ENCODE results near the gene LPIN3.

DNA sequence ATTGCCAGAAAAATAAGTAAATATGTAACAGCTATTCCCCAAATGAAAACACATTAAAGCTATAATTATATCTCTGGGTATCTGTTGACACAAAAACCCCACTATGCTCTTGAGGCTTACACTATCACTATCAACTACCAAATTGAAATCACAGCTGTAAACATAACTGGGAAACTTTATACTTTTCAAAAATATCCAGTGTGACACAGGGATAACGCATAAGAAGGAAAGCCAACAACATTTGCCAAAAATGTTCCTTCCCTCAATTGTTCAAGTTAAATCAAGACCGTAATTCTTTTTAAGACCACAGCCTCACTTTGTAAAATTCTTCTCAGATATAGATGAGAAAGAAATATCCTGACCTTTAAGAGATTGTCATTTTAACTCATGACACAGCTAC is 26.2 kb upstream of the LPIN3 start:
- TF ChIP-seq CHD2 (IDR thresholded peaks at IDR 0.05; ENCODE audit: low read length, partially characterized antibody), result no peak
- TF ChIP-seq EP300 (IDR thresholded peaks at IDR 0.05; ENCODE audit: borderline replicate concordance in 1 of 2, low read depth in 1 of 2, low read length in 1 of 2), result no peak
- TF ChIP-seq, protein P1, sequence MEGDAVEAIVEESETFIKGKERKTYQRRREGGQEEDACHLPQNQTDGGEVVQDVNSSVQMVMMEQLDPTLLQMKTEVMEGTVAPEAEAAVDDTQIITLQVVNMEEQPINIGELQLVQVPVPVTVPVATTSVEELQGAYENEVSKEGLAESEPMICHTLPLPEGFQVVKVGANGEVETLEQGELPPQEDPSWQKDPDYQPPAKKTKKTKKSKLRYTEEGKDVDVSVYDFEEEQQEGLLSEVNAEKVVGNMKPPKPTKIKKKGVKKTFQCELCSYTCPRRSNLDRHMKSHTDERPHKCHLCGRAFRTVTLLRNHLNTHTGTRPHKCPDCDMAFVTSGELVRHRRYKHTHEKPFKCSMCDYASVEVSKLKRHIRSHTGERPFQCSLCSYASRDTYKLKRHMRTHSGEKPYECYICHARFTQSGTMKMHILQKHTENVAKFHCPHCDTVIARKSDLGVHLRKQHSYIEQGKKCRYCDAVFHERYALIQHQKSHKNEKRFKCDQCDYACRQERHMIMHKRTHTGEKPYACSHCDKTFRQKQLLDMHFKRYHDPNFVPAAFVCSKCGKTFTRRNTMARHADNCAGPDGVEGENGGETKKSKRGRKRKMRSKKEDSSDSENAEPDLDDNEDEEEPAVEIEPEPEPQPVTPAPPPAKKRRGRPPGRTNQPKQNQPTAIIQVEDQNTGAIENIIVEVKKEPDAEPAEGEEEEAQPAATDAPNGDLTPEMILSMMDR (IDR thresholded peaks at IDR 0.05), result no peak
- no peak for TF ChIP-seq RAD21 (IDR thresholded peaks at IDR 0.05; ENCODE audit: low read length)
- no peak for TF ChIP-seq EZH2phosphoT487 (IDR thresholded peaks at IDR 0.05; ENCODE audit: borderline replicate concordance, low read depth)
- TF ChIP-seq, protein P2, sequence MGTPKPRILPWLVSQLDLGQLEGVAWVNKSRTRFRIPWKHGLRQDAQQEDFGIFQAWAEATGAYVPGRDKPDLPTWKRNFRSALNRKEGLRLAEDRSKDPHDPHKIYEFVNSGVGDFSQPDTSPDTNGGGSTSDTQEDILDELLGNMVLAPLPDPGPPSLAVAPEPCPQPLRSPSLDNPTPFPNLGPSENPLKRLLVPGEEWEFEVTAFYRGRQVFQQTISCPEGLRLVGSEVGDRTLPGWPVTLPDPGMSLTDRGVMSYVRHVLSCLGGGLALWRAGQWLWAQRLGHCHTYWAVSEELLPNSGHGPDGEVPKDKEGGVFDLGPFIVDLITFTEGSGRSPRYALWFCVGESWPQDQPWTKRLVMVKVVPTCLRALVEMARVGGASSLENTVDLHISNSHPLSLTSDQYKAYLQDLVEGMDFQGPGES (IDR thresholded peaks at IDR 0.05; ENCODE audit: low read depth, low read length), result no peak
- TF ChIP-seq SIN3A (IDR thresholded peaks at IDR 0.05; ENCODE audit: borderline replicate concordance, low read depth, low read length), result no peak
- TF ChIP-seq SMC3 (IDR thresholded peaks at IDR 0.05; ENCODE audit: low read depth, low read length), result no peak
- TF ChIP-seq RFX5 (IDR thresholded peaks at IDR 0.05; ENCODE audit: low read length), result no peak
